ENCODE measurements around the gene FAM131C.
A peak's percentile ranks its signal among the peaks of the same experiment; 100 is the strongest.
"Not testable (repeated sequence)": the region's sequence is repeated elsewhere in the genome, so short reads cannot be mapped to it uniquely, and the experiment has no call there.

Gene FAM131C

GRCh38 chr1:16057314-16057915 is 16.0 kb downstream of the FAM131C start:
- DNase-seq: not testable (repeated sequence)

GRCh38 chr1:16056521-16056912 is 16.9 kb downstream of the FAM131C start:
- DNase-seq: not testable (repeated sequence)

GRCh38 chr1:16055613-16056520 is 17.6 kb downstream of the FAM131C start:
- DNase-seq: peak; percentile 92 to 93

GRCh38 chr1:16054598-16055540 is 18.6 kb downstream of the FAM131C start:
- DNase-seq: no peak

GRCh38 chr1:16053781-16054502 is 19.5 kb downstream of the FAM131C start:
- DNase-seq: no peak

- DNase-seq: not testable (repeated sequence)
These were observed 21.5 kb downstream of the FAM131C start for GRCh38 chr1:16051949-16052348.

- DNase-seq: no peak
These were observed 22.4 kb downstream of the FAM131C start for GRCh38 chr1:16051039-16051438.

- DNase-seq: no peak
These were observed 23.1 kb downstream of the FAM131C start for GRCh38 chr1:16050328-16050727.

GRCh38 chr1:16048573-16049189 is 24.8 kb downstream of the FAM131C start:
- DNase-seq: peak; percentile 62 to 63

- DNase-seq: no peak
These were observed 25.5 kb downstream of the FAM131C start for GRCh38 chr1:16047791-16048475.

GRCh38 chr1:16046842-16047241 is 26.6 kb downstream of the FAM131C start:
- DNase-seq: no peak

GRCh38 chr1:16043950-16044349 is 29.5 kb downstream of the FAM131C start:
- no peak for DNase-seq

- no peak for DNase-seq
These were observed 29.9 kb downstream of the FAM131C start, which contains the start of gene CLCNKB for GRCh38 chr1:16043521-16043920. Gene CLCNKB (plus strand): TSS chr1:16043782. CDS start chr1:16044493, 711 bp downstream.

- DNase-seq: not testable (repeated sequence)
These were observed 30.8 kb downstream of the FAM131C start for GRCh38 chr1:16042654-16043053.

GRCh38 chr1:16042096-16042495 is 31.4 kb downstream of the FAM131C start:
- DNase-seq: no peak

- no peak for DNase-seq
These were observed 32.3 kb downstream of the FAM131C start for GRCh38 chr1:16041200-16041599.

GRCh38 chr1:16039871-16040270 is 33.6 kb downstream of the FAM131C start:
- DNase-seq: not testable (repeated sequence)

- no peak for DNase-seq
These were observed 34.9 kb downstream of the FAM131C start for GRCh38 chr1:16038620-16038912.

GRCh38 chr1:16036461-16036860 is 37.0 kb downstream of the FAM131C start:
- DNase-seq: not testable (repeated sequence)

- not testable (repeated sequence) for DNase-seq
These were observed 40.3 kb downstream of the FAM131C start for GRCh38 chr1:16033103-16033632.
